Measurements from ENCODE around the gene TENM4. TPM values are rescaled to one million over a fixed set of nuclear protein-coding genes. Genes with fewer than 3 reads are reported as not detected.

The TENM4 gene
- total and polyA plus RNA-seq, 10 of the 15 experiments (the other 5 are each of a cell fraction or from before 2014, with no cell fraction given) = 0.03 to 0.12 (median 0.06) TPM; not detected in 7

DNA sequence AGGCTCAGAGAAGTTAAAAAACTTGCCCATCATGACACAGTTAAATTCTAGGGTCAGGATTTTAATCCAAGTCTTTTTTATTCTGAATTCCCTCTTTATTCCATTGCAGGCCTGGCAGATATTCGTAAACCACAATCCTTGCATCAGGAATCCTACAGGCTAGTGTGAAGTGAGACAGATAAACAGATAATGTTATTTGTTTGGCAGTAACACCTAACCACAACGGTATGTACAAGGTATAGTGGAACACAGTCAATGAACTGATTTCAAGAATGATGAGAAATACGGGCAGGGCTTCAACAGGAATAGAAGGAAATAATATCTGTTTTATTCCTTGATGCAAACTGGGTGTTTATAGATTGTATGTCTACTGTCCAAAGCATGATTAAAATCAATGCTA, 834.2 kb downstream of the TENM4 start:
- Histone ChIP-seq H3K27me3 (replicated peaks in 1 of 2; ENCODE audit: control insufficient read depth in 2 of 2, insufficient read depth in 2 of 2, low read length in 1 of 2) (no peaks in the 10 kb centered on the region; a peak in 1 of 4 replicates), H3K4me3 (no peak overlapping the region), H3K36me3 (ENCODE audit: control insufficient read depth in 2 of 2, insufficient read depth in 2 of 2, low read length in 1 of 2) (no peaks in the 10 kb centered on the region), H4K20me1 (ENCODE audit: control insufficient read depth, insufficient read depth) (no peaks in the 10 kb centered on the region), H3K9ac (ENCODE audit: control insufficient read depth, insufficient read depth, low read length) (no peak overlapping the region), H3K4me2 (ENCODE audit: control insufficient read depth, insufficient read depth) (no peak overlapping the region), H3K79me2 (ENCODE audit: control insufficient read depth, insufficient read depth, low read length) (no peaks in the 10 kb centered on the region), H3K9me3 (replicated peaks; ENCODE audit: control insufficient read depth, insufficient read depth, low read length) (no peaks in the 10 kb centered on the region), H3K27ac (ENCODE audit: control insufficient read depth, insufficient read depth) (no peak overlapping the region), H3K4me1 (ENCODE audit: control insufficient read depth, insufficient read depth, low read length) (no peaks in the 10 kb centered on the region), H2AFZ (ENCODE audit: control insufficient read depth, low read depth, low read length) (no peak overlapping the region)
- CTCF ChIA-PET = no interaction called here
- POLR2A ChIA-PET = no interaction called here
- no TSS peak for BruUV-seq (replicated peaks)
- DNase-seq (ENCODE audit: low read depth, low spot score) = no peak
- FAIRE-seq = no peak
- ATAC-seq = no peak
- in situ Hi-C loops (cut with MboI) (no loop called here), intact Hi-C loops (cut with micrococcal nuclease; ENCODE audit: unreplicated experiment) (no loop called here)
- TF ChIP-seq RUNX3 (IDR thresholded peaks at IDR 0.05; ENCODE audit: low read length) (no peak), SMAD5 (IDR thresholded peaks at IDR 0.05; ENCODE audit: low read depth) (no peak), RCOR1 (conservative IDR thresholded peaks at IDR 0.05; ENCODE audit: low read depth, low read length) (no peak), MAX (IDR thresholded peaks at IDR 0.05; ENCODE audit: low read depth, low read length) (no peak), TAF1 (IDR thresholded peaks at IDR 0.05; ENCODE audit: borderline replicate concordance, low read depth, low read length) (no peak), JUND (IDR thresholded peaks at IDR 0.05; ENCODE audit: low read depth, low read length) (no peak)
- TF ChIP-seq, protein P1, sequence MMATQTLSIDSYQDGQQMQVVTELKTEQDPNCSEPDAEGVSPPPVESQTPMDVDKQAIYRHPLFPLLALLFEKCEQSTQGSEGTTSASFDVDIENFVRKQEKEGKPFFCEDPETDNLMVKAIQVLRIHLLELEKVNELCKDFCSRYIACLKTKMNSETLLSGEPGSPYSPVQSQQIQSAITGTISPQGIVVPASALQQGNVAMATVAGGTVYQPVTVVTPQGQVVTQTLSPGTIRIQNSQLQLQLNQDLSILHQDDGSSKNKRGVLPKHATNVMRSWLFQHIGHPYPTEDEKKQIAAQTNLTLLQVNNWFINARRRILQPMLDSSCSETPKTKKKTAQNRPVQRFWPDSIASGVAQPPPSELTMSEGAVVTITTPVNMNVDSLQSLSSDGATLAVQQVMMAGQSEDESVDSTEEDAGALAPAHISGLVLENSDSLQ (IDR thresholded peaks at IDR 0.05) = no peak
- TF ChIP-seq, protein P2, sequence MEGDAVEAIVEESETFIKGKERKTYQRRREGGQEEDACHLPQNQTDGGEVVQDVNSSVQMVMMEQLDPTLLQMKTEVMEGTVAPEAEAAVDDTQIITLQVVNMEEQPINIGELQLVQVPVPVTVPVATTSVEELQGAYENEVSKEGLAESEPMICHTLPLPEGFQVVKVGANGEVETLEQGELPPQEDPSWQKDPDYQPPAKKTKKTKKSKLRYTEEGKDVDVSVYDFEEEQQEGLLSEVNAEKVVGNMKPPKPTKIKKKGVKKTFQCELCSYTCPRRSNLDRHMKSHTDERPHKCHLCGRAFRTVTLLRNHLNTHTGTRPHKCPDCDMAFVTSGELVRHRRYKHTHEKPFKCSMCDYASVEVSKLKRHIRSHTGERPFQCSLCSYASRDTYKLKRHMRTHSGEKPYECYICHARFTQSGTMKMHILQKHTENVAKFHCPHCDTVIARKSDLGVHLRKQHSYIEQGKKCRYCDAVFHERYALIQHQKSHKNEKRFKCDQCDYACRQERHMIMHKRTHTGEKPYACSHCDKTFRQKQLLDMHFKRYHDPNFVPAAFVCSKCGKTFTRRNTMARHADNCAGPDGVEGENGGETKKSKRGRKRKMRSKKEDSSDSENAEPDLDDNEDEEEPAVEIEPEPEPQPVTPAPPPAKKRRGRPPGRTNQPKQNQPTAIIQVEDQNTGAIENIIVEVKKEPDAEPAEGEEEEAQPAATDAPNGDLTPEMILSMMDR (IDR thresholded peaks at IDR 0.05 in 2 of 3, conservative IDR thresholded peaks at IDR 0.05 in 1 of 3; ENCODE audit: control insufficient read depth in 2 of 3, extremely low read depth in 1 of 3, insufficient read depth in 1 of 3, low read depth in 3 of 3, low read length in 3 of 3) = no peak
- TF ChIP-seq, protein P3, sequence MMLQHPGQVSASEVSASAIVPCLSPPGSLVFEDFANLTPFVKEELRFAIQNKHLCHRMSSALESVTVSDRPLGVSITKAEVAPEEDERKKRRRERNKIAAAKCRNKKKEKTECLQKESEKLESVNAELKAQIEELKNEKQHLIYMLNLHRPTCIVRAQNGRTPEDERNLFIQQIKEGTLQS (IDR thresholded peaks at IDR 0.05; ENCODE audit: borderline replicate concordance, extremely low read depth, low read depth, low read length) = no peak
- 28% methylated on average over 3 of the region's 3 CpGs for WGBS (ENCODE audit: insufficient coverage, insufficient replicate concordance, low lambda C conversion rate, missing lambda C conversion rate)
- SMC1A ChIA-PET (ENCODE audit: uncharacterized antibody, unreplicated experiment) = no interaction called here
- RAD21 ChIA-PET (ENCODE audit: unreplicated experiment) = no interaction called here
